HCT116 (cell line): ENCODE data around the gene TAF1. TPM values are rescaled to one million over a fixed set of nuclear protein-coding genes. Genes with fewer than 3 reads are reported as not detected.
"Not testable (repeated sequence)": the region's sequence is repeated elsewhere in the genome, so short reads cannot be mapped to it uniquely, and the experiment has no call there.

Experiments
- ATAC-seq: fragments of 200-7000 bp; cut with Tn5 transposase; 2 replicates; pipeline ENCODE4 v1.9.1; 2020; ENCODE audit warnings: mild to moderate bottlenecking, moderate library complexity
- BruUV-seq: library from RNA; stranded (reverse); fragments of 400-500 nt; replicated peaks from 2 replicates; lab custom pipeline; 2021; lab: Mats Ljungman, UMichigan
- CTCF ChIA-PET: fragments of 300-600 bp; sonication (Branson Sonifier 250); formaldehyde crosslinking; loops from one replicate; lab custom pipeline; 2021; ENCODE audit warnings: antibody characterized with exemption; lab: Charles Lee
- POLR2A ChIA-PET: fragments of 300-600, 350-600 bp; sonication (Branson Sonifier 250); formaldehyde crosslinking; loops from one replicate; lab custom pipeline; 2021; ENCODE audit warnings: antibody characterized with exemption; lab: Charles Lee
- RAD21 ChIA-PET, 2 experiments: fragments of 300-600 bp; sonication (Branson Sonifier 250); formaldehyde crosslinking; loops; one replicate each; lab custom pipeline; 2023; ENCODE audit warnings: low total read pairs in 2 of 2; ENCODE audit not compliant: uncharacterized antibody in 2 of 2, unreplicated experiment in 2 of 2, low non-redundant PET in 1 of 2; lab: Charles Lee
- DNase-seq: peaks from one replicate; pipeline ENCODE4 v3.0.0-alpha.2; 2010; ENCODE audit warnings: low read depth, low spot score
- H2AFZ ChIP-seq: fragments of 200-600 bp; shearing (Covaris generic), sonication (generic); 2 replicates; pipeline ENCODE4 v1.6.1; 2017; ENCODE audit warnings: low read depth, mixed run types, mixed read lengths, antibody characterized with exemption, low read length; ENCODE audit not compliant: poor library complexity, severe bottlenecking
- H3K27ac ChIP-seq: 2 replicates; pipeline ENCODE4 v1.5.1; 2012; ENCODE audit warnings: low read depth, low read length
- H3K27me3 ChIP-seq: fragments of 200-600 bp; sonication (generic); 2 replicates; pipeline ENCODE4 v1.6.1; 2016; ENCODE audit warnings: mixed run types, low read length, mixed read lengths; ENCODE audit not compliant: insufficient read depth
- H3K36me3 ChIP-seq, 2 experiments: fragments of 200-500 bp in 1 of 2; fragments of 200-600 bp in 1 of 2; sonication (Bioruptor generic) in 1 of 2; sonication (generic) in 1 of 2; 2 replicates each; pipeline versions ENCODE4 v1.5.1 to v1.6.1; 2014 to 2016; ENCODE audit warnings: low read length in 2 of 2, inconsistent platforms in 1 of 2, mixed read lengths in 1 of 2, mixed run types in 1 of 2; ENCODE audit not compliant: insufficient read depth in 2 of 2, control insufficient read depth in 1 of 2
- H3K4me1 ChIP-seq, 2 experiments: fragments of 200-600 bp in 1 of 2; sonication (generic) in 1 of 2; 2 replicates each; pipeline versions ENCODE4 v1.5.1 to v1.6.1; 2012 to 2017; ENCODE audit warnings: low read length in 2 of 2, inconsistent platforms in 1 of 2, mild to moderate bottlenecking in 1 of 2, mixed read lengths in 1 of 2, mixed run types in 1 of 2, moderate library complexity in 1 of 2; ENCODE audit not compliant: insufficient read depth in 2 of 2, control insufficient read depth in 1 of 2
- H3K4me2 ChIP-seq: fragments of 200-600 bp; sonication (generic); 2 replicates; pipeline ENCODE4 v1.6.1; 2017; ENCODE audit warnings: mixed run types, low read length, mixed read lengths
- H3K4me3 ChIP-seq, 2 experiments: fragments of 200-600 bp in 1 of 2; sonication (generic) in 1 of 2; replicated peaks in 1 of 2; 2 replicates each; pipeline ENCODE4 v1.5.1; 2011 to 2016; ENCODE audit warnings: low read length in 2 of 2, control low read depth in 1 of 2, low read depth in 1 of 2, mild to moderate bottlenecking in 1 of 2, mixed read lengths in 1 of 2, mixed run types in 1 of 2
- H3K79me2 ChIP-seq: fragments of 200-600 bp; sonication (generic); 2 replicates; pipeline ENCODE4 v1.6.1; 2017; ENCODE audit warnings: mild to moderate bottlenecking, mixed run types, low read length, moderate library complexity, mixed read lengths; ENCODE audit not compliant: insufficient read depth
- H3K9ac ChIP-seq: fragments of 200-600 bp; sonication (generic); 2 replicates; pipeline ENCODE4 v1.6.1; 2016; ENCODE audit warnings: low read length, mixed read lengths
- H3K9me2 ChIP-seq: fragments of 200-600 bp; sonication (generic), shearing (Covaris generic); 2 replicates; pipeline ENCODE4 v1.6.1; 2017; ENCODE audit warnings: mixed run types, mild to moderate bottlenecking, moderate library complexity; ENCODE audit not compliant: insufficient read depth
- H3K9me3 ChIP-seq, 2 experiments: fragments of 200-500 bp in 1 of 2; fragments of 200-600 bp in 1 of 2; sonication (Bioruptor generic) in 1 of 2; sonication (generic) in 1 of 2; 2 replicates each; pipeline ENCODE4 v1.6.1; 2014 to 2017; ENCODE audit warnings: low read length in 2 of 2, mixed read lengths in 2 of 2, inconsistent platforms in 1 of 2, low read depth in 1 of 2, mild to moderate bottlenecking in 1 of 2, mixed run types in 1 of 2, moderate library complexity in 1 of 2; ENCODE audit not compliant: control insufficient read depth in 1 of 2, insufficient read depth in 1 of 2
- H4K20me1 ChIP-seq: fragments of 200-600 bp; sonication (generic), shearing (Covaris generic); 2 replicates; pipeline ENCODE4 v1.6.1; 2017; ENCODE audit warnings: mixed run types, mild to moderate bottlenecking, moderate library complexity; ENCODE audit not compliant: insufficient read depth
- SP1 ChIP-seq: IDR thresholded peaks from 2 replicates; pipeline ENCODE4 v1.6.1; 2012; ENCODE audit warnings: low read depth
- YY1 ChIP-seq: IDR thresholded peaks from 2 replicates; pipeline ENCODE4 v1.6.1; 2011; ENCODE audit warnings: low read length, low read depth, moderate library complexity, mild to moderate bottlenecking; ENCODE audit not compliant: insufficient replicate concordance; ENCODE audit errors: extremely low read depth
- ZNF274 ChIP-seq: fragments of 200-500 bp; sonication (Bioruptor generic); IDR thresholded peaks from 2 replicates; pipeline ENCODE4 v1.6.1; 2014; ENCODE audit warnings: mild to moderate bottlenecking, low read depth, low read length, inconsistent platforms
- intact Hi-C: fragments of 100-400 bp; cut with micrococcal nuclease; formaldehyde crosslinking; loops from 2 replicates; pipeline ENCODE4 v1.10.0; 2022
- total RNA-seq: library from RNA; stranded (reverse); gene quantifications from one replicate; pipeline ENCODE4 v1.2.1, GENCODE V29; 2021; ENCODE audit not compliant: unreplicated experiment

The TAF1 gene
- total RNA-seq, 1 experiment from 2014 or later = 27.7 TPM

DNA sequence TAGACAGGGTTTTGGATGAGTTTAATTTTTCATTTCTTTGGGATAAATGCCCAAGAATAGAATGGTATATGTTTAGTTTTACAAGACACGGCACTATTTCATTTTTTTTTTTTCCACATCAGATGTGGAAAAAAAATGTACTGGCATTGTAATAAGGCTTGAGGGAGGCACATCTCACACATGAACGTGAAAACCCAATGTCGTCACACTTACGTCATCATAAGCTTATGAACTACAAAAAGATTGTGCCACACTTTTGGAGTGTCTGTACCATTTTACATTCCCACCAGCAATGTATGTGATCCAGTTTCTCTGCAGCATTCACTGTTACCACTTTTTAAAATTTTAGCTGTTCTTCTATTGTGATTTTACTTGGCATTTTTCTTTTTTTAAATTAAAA is 74.2 kb downstream of the TAF1 start:
- CTCF ChIA-PET = no interaction called here
- Histone ChIP-seq H3K27me3 (no peaks in the 10 kb centered on the region), H3K9me2 (no peaks in the 10 kb centered on the region), H3K4me3 (no peak overlapping the region), H3K4me2 (no peak overlapping the region)
- DNase-seq = no peak
- POLR2A ChIA-PET = no interaction called here
- no peak for TF ChIP-seq YY1
- TF ChIP-seq SP1 = no peak
- no peak for TF ChIP-seq ZNF274
- TF ChIP-seq, all 23 proteins: peak for 0
- ATAC-seq = no peak
- Histone ChIP-seq H3K9ac (no peak overlapping the region), H3K27ac (no peak overlapping the region), H2AFZ (no peak overlapping the region), H3K36me3 (no peaks in the 10 kb centered on the region; a peak in 1 of 4 replicates), H3K79me2 (no peaks in the 10 kb centered on the region), H3K4me1 (no peaks in the 10 kb centered on the region), H3K9me3 (no peaks in the 10 kb centered on the region), H4K20me1 (no peaks in the 10 kb centered on the region)
- intact Hi-C loops = no loop called here
- RAD21 ChIA-PET = no interaction called here
- BruUV-seq = no TSS peak

DNA sequence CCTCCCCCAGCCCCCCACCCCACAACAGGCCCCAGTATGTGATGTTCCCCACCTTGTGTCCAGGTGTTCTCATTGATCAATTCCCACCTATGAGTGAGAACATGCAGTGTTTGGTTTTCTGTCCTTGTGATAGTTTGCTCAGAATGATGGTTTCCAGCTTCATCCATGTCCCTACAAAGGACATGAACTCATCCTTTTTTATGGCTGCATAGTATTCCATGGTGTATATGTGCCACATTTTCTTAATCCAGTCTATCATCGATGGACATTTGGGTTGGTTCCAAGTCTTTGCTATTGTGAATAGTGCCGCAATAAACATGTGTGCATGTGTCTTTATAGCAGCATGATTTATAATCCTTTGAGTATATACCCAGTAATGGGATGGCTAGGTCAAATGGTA is 75.7 kb downstream of the TAF1 start:
- H3K27me3 ChIP-seq, intact Hi-C loops, RAD21 ChIA-PET, H3K9me3 ChIP-seq, CTCF ChIA-PET, DNase-seq, POLR2A ChIA-PET, H3K4me1 ChIP-seq, H3K4me3 ChIP-seq, H3K79me2 ChIP-seq, H3K4me2 ChIP-seq, BruUV-seq, H3K9me2 ChIP-seq, H2AFZ ChIP-seq, ATAC-seq, H4K20me1 ChIP-seq, H3K9ac ChIP-seq, H3K27ac ChIP-seq, H3K36me3 ChIP-seq: not testable (repeated sequence)
